ENCODE measurements around the gene BICD1.
"Not testable (repeated sequence)": the region's sequence is repeated elsewhere in the genome, so short reads cannot be mapped to it uniquely, and the experiment has no call there.

The BICD1 gene

GRCh38 chr12:32196250-32197198 is 89.9 kb downstream of the BICD1 start:
- DNase-seq, result no peak

DNA sequence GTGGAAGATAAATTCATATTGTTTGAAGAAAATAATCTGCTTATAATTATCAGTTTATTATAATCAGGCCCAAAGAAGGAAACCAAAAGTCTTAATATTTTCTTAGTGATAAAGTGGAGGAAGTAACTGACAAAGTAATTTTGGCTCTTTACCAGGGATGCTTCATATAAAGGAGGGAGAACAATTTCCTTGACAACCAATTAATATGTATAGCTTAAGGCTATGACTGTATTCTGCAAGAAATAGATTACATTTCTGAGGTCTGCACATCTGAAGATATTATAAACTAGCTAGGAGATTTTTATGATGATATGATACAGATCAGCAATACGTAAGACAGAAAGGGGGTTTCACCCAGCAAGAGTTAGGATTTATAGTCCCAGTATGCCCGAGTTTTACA is 90.8 kb downstream of the BICD1 start:
- DNase-seq, result no peak

GRCh38 chr12:32198555-32198954 is 91.9 kb downstream of the BICD1 start:
- DNase-seq, result no peak

- no peak for DNase-seq
These were observed 94.4 kb downstream of the BICD1 start for GRCh38 chr12:32201096-32201495.

DNA sequence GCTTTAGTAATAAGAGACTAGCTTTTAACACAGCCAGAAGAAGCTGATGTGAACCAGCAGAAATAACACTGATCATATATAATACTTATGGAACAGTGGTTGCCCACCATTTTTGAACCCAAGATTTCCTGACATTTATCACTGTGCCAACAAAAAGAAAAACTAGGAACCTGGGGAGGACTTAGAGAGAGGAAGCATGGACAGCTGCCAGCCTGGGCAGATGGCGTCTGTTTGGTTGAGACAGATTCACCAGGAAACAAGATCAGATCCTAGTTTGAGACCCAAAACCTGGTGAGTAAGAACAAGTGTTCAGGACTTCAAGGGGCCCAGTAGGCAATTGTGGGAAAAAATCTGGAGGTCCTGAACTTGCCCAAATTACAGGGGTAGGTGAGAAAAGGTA is 95.3 kb downstream of the BICD1 start:
- DNase-seq, result no peak

DNA sequence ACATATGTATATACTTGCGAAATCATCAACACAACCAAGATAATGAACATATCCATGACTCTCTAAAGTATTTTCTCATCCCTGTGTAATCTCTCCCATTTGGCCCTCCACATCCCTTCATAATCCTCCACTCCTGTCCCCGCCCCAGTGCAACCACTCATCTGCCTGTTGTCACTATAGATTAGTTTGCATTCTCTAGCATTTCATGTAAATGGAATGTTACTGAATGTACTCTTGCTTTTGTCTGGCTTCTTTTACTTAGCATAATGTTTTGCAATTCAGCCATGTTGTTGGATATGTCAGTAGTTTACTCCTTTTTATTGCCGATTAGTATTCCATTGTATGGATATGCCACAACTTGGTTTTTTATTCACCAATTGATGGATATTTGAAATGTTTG is 99.1 kb downstream of the BICD1 start:
- no peak for DNase-seq

- DNase-seq, result no peak
These were observed 101.7 kb downstream of the BICD1 start for GRCh38 chr12:32208355-32208754.

DNA sequence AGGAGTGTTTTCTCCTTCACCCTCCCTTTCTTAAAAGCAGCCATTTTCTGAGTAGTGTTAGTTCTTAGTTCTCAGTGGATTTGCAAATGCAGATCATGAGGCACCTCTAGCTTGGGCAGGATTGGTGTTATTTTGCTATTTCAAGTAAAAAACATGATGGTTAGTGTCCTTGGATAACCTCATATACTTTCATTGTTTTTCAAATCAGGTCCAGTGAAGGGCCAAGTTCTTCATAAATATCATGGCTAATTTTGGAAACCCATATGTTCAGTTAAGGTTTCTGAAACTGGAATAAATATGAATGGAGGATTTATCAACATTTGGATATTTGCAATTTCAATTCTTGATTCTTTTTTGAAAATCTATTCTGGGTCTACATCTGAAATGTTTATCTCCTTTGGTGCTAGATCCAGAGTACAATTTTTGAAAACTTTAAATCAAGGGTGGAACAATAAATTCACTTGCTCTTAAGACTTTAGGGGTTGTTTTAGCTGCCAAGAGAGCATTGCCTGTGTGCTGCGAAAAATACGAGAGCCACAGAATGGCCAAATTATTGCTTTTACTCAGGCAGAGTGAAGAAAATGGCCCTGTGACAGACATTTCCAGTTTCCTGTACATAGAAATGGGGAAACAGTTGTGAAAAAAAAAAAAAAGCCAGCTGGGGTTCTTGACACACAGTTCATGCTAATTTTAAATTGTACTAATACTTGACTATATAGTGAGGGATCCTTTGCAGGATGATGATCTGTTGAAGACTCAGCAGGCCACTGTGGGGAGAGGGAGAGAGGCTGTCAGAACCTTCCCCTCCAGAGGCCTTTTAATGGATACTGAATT is 104.6 kb downstream of the BICD1 start:
- no peak for DNase-seq

DNA sequence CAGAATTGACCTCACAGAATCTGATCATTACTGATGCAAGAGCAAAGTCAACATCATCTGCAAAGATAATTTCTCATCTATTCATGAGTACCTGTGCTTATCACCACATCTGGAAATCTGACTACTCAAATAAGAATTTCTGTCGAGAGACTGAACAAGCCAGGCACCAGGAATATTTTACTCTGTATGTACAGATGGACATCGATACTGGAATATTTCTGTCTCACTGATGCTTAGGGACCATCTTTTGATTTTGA is 105.2 kb downstream of the BICD1 start:
- DNase-seq, result no peak

GRCh38 chr12:32214723-32215122 is 108.1 kb downstream of the BICD1 start:
- no peak for DNase-seq

DNA sequence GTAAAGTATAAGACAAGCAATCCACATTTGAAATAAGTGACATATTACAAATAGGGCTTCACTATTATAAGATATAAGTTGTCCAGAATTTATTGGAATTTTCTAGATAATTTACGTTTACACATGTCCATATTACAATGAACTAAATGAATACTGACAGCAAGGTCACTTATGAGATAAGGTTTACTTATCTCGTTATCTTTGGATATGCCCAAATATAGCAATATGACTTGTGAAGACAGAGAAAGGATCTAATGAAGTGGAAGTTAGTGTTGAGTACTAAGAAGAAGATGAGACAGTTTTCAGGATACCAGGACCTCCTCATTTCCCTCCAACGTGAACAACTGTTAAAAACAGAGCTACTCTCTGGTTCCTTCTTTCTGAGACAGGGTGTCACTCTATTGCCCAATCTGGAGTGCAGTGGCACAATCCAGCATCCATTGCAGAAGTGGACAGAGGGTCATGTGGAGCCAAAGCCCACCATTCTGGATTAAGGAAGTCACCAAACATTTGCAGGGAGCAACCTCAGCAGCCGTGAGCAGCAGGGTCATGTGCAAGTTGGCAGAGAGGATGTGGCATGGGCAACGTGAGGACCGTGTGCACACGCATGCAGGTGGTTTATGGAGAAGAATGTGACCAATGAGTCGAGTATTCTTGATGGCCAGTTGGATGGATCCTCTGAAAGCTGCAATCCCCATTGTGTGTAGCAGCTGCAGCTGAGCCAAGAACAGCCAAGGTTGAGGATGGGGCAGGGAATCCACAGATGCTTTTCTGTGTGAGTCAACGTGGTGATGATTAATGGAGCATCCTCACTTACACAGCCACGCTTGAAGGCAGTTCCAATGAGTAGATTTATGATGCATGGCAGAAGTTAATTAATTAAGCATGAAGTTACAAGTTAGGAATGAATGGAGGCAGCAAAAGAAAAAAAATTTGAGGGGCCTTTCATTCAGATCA is 111.0 kb downstream of the BICD1 start:
- DNase-seq, result no peak

- DNase-seq, result no peak
These were observed 117.3 kb downstream of the BICD1 start for GRCh38 chr12:32223941-32224340.

DNA sequence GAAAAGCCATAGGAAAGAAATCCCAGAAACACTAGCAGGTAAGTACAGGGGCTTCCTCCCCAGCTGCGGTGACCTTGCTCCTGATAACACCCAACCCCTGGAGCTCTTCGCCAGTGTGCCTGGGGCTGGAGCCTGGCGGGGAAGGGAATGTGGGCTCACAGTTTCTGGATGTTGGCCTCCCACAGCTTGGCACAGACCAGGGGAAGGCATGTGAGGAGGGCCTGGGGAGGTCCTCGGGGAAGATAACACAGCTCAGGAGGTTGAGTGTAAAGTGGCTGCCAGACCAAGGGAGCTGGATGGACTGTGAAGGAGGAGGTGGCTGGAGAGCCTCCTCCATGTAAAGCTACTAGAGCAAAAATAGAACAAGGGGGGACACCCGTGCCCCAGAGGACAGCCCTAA is 120.1 kb downstream of the BICD1 start:
- DNase-seq, result no peak

DNA sequence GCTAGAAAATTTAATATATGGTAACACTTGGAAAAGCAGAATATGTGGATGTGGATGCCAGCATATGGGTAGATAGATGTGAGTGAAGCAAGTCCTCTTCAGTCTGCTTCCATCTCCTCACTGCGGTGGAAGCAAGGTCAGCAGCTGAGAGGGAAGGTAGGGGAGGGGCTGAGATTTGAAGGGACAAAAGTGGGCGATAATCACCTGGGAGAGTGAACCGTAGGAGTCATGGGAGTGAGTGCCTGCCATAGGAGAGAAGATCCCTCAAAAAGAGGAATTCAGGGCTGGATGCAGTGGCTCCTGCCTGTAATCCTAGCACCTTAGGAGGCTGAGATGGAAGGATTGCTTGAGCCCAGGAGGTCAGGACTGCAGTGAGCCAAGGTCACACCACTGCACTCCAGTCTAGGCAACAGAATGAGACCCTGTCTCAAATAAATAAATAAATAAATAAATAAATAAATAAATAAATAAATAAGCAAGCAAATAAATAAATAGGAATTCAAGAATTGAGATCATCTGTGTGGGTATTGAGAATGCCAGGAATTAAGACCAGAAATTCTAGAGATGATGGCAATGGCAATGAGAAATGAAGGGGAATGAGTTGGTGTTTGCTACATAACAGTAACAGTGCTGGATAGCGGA is 123.4 kb downstream of the BICD1 start:
- DNase-seq, result no peak

DNA sequence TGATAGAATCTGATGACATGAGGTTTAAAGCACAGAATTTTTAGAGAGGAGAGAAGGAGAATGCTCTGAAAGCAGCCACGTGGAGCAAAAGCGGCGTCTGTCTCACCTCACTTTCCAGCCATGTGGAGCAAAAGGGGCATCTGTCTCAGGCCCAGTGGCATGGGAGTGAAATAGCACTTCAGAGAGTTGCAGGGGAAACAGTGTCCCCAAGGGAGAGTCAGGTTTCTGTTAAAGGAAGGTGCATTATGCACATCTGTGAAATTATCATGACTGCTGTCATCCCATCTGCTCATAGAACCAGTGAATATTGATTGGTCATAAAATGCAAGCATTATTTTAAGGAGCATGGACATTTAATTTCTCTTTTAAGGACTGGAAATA is 124.0 kb downstream of the BICD1 start:
- no peak for DNase-seq

- DNase-seq, result not testable (repeated sequence)
These were observed 124.7 kb downstream of the BICD1 start for GRCh38 chr12:32231361-32231760.

DNA sequence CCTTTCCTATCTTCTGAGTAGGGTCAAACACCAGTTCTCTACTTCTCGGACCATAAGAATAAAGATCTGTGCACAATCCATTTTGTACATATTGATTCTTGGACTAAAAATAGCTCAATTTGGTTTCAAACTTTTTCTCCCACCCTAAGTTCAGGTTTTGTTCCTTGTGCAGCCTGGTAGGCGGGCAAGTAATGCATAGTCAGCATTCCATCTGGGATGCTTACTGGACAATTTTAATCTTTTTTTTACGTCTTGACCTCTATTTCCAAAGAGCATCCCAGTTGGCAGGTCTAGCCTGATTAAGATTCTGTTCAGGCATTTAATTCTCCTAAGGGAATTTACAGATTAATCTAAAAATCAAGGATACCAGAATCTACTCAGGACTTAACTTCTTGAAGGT is 126.9 kb downstream of the BICD1 start:
- DNase-seq, result no peak

DNA sequence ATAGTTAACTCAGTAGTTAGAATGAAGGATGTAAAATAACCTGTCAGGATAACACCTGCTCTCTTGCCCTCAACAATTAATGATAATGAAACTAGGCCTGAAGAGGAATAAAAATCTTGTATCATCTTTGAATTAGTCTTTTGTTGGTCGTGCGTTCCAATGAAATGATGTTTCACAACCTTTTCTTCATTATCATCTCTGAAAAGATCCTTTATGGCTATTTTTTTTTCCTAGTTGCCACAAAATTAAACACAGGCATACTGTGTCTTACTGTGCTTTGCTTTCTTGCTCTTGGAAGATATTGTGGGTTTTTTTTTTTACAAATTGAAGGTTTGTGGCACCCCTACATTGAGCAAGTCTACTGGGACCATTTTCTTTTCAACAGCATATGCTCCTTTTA is 128.6 kb downstream of the BICD1 start:
- no peak for DNase-seq

- no peak for DNase-seq
These were observed 133.5 kb downstream of the BICD1 start for GRCh38 chr12:32240162-32240561.

DNA sequence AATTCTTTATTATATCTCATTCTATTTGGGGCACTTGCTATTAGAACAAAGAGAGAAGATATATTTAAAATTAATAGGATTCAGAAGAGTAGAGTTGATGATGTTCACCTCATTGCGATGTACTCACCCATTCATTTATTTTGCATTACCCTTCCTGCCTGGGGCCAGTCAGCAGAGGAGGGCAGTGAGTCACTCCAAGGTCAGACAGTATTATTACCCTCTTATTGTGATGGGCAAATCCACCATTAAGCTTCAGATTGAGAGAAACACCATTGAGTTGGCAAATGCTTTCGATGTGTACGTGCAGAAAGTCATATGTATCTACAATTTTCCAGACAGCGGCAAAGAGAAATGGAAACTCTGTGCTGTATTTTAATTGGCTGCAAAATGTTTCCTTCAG is 134.2 kb downstream of the BICD1 start:
- DNase-seq, result no peak

DNA sequence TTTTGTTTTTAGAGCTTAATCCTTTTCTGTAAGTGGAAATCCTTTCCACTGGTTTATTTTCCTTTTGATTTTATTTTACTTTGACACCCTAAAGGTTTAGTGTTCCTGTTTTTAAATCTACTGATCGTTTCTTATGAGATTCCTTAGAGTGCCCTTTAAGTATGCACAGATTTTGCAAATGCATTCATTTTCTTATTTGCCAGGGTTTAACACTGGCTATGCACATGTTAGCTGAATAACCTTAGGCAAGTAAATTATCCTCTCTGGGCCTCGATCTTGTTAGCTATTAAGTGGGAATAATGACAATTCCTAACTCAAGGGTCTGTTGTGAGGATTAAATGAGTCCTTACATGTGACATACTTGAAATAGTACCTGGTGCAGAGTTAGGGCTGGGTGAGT is 136.0 kb downstream of the BICD1 start:
- no peak for DNase-seq

GRCh38 chr12:32248441-32249140 is 141.9 kb downstream of the BICD1 start:
- no peak for DNase-seq

Data from activated effector memory CD4-positive, alpha-beta T cell treated with Interleukin-2 at 50 U/mL for 16 hours (primary cell).